T1000 (cell line): ENCODE results near the gene SRCIN1.
"Not testable (repeated sequence)": the region's sequence is repeated elsewhere in the genome, so short reads cannot be mapped to it uniquely, and the experiment has no call there.

ENCODE experiments used
- DNase-seq: peaks from one replicate; lab custom pipeline; 2025; ENCODE audit warnings: mixed read lengths; lab: John Stamatoyannopoulos, UW

Gene SRCIN1

GRCh38 chr17:38509772-38510420, 95.9 kb downstream of the SRCIN1 start:
- DNase-seq, result no peak

- no peak for DNase-seq
Observed at GRCh38 chr17:38508954-38509771, 96.6 kb downstream of the SRCIN1 start.

- no peak for DNase-seq
Observed at GRCh38 chr17:38508570-38508950, 97.2 kb downstream of the SRCIN1 start.

- no peak for DNase-seq
Observed at GRCh38 chr17:38507921-38508569, 97.7 kb downstream of the SRCIN1 start.

GRCh38 chr17:38507436-38507835, 98.3 kb downstream of the SRCIN1 start:
- DNase-seq, result no peak

- DNase-seq, result no peak
Observed at GRCh38 chr17:38504216-38504615, 101.5 kb downstream of the SRCIN1 start.

- not testable (repeated sequence) for DNase-seq
Observed at GRCh38 chr17:38503286-38503913, 102.4 kb downstream of the SRCIN1 start.

GRCh38 chr17:38501718-38502117, 104.0 kb downstream of the SRCIN1 start:
- not testable (repeated sequence) for DNase-seq

- not testable (repeated sequence) for DNase-seq
Observed at GRCh38 chr17:38499230-38499629, 106.5 kb downstream of the SRCIN1 start.

- DNase-seq, result no peak
Observed at GRCh38 chr17:38498353-38498752, 107.4 kb downstream of the SRCIN1 start.

- DNase-seq, result not testable (repeated sequence)
Observed at GRCh38 chr17:38497656-38498055, 108.1 kb downstream of the SRCIN1 start.

GRCh38 chr17:38494152-38494551, 111.6 kb downstream of the SRCIN1 start:
- DNase-seq, result not testable (repeated sequence)

GRCh38 chr17:38492067-38493040, 113.4 kb downstream of the SRCIN1 start:
- DNase-seq, result peak; percentile 83

GRCh38 chr17:38491346-38492066, 114.2 kb downstream of the SRCIN1 start:
- DNase-seq, result not testable (repeated sequence)

- not testable (repeated sequence) for DNase-seq
Observed at GRCh38 chr17:38489774-38490173, 116.0 kb downstream of the SRCIN1 start.

GRCh38 chr17:38485681-38486298, 120.0 kb downstream of the SRCIN1 start:
- DNase-seq, result not testable (repeated sequence)

GRCh38 chr17:38485146-38485468, 120.6 kb downstream of the SRCIN1 start:
- DNase-seq, result no peak

- DNase-seq, result peak; percentile 51
Observed at GRCh38 chr17:38484242-38485145, 121.3 kb downstream of the SRCIN1 start.

GRCh38 chr17:38482700-38483043, 123.1 kb downstream of the SRCIN1 start:
- DNase-seq, result not testable (repeated sequence)
